GM21360 (cell line): ENCODE results near the gene CYB5R3.

Experiments
- ATAC-seq: cut with Tn5 transposase; IDR thresholded peaks from one replicate; pipeline ENCODE4 v1.9.1; 2021; ENCODE audit warnings: mild to moderate bottlenecking, moderate library complexity; ENCODE audit not compliant: unreplicated experiment

Gene CYB5R3

DNA sequence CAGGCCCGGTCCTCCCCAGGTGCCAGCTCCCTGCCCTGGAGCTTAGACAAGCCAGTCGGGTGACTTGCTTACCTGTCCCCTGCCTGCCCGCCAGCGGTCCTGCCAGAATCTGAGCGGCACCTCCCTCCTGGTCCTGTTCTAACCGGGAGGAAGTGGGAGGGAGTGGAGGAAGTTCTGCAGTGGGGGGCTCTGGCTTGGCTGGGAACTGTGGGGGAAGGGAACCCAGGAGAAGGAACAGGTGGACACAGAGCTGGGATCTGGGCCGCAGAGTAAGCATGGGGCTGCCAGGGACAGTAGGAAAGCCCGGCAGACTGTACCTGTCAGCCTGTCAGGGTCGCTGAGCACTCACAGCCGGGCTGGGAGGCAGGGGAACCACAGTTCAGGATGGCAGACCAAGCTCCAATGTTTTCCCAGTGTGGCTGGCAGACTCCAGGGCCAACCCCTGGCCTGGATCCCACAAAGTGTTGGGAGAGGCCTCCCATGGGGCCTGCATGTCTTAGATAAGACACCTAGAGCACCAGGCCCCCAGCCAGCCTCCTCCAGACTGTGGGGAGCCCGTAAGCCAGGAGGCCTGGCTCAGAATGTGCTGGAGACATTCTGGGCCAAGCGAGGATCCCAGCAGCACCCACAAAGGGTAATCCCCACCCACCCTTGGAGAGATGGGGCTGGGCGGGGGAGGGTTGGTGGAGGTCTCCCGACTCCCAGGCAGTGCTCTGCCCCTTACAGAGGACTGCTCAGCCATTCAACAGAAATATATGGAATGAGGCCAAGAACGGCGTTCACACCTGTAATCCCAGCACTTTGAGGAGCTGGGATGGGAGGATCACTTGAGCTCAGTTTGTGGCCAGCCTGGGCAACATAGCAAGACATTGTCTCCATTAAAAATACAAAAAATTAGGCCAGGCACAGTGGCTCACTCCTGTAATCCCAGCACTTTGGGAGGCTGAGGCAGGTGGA is 2.3 kb downstream of the CYB5R3 start:
- no peak for ATAC-seq

DNA sequence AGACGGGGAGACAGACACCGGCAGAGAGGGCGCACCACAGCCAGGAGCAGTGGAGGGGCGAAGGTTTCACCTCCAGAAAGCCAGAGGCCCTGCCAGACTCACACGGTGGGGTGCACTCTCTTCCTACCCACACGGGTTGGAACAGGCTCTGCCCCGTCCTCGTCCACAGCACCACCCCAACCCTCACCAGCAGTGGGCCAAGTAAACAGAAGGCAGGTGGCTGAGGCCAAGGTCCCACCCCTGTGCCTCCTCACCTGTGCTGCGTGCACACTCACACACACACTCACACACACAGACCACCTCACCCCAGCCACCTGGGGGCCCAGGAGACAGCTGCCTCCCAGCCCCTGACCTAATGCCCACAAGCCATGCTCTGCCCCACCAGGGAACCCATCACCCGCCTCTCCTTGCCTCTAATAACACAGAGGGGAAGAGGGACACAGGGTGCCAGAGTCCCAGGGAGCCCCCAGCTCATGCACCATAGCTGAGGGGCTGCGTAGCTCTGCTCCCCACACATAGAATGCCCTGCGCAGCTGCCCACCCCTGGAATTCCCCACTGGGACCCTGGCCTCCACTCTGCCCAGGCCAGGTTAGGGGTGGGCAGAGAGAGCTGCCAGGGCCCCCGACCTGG is 3.1 kb downstream of the CYB5R3 start:
- ATAC-seq: no peak

DNA sequence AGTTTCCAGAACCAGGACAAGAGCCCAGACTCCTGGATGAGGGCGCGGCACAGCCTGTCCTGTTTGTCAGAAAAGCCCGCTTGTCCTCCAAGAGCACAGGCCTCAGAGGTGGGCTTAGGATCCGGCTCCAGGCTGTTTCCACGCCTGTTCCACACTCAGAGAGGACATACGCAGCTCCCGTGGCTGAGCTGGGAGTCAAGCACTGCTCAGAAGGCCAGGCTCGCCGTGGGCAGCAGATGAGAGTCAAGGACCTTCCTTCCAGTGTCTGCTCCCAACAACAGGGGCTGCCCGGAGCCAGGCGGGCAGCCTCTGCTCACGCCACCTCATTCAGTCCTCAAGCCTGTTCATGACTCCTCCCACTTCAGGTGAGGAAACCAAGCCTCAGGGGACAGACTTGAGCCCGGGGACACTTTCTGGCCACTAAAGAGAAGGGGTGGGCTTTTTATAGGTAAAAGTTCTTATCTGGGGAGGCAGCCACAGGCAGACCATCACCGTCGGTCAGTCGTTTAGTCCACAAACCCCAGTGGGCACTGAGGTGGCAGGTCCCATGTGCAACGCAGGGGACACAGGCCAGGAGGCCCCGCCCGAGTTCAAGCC is 3.8 kb downstream of the CYB5R3 start:
- ATAC-seq: no peak

DNA sequence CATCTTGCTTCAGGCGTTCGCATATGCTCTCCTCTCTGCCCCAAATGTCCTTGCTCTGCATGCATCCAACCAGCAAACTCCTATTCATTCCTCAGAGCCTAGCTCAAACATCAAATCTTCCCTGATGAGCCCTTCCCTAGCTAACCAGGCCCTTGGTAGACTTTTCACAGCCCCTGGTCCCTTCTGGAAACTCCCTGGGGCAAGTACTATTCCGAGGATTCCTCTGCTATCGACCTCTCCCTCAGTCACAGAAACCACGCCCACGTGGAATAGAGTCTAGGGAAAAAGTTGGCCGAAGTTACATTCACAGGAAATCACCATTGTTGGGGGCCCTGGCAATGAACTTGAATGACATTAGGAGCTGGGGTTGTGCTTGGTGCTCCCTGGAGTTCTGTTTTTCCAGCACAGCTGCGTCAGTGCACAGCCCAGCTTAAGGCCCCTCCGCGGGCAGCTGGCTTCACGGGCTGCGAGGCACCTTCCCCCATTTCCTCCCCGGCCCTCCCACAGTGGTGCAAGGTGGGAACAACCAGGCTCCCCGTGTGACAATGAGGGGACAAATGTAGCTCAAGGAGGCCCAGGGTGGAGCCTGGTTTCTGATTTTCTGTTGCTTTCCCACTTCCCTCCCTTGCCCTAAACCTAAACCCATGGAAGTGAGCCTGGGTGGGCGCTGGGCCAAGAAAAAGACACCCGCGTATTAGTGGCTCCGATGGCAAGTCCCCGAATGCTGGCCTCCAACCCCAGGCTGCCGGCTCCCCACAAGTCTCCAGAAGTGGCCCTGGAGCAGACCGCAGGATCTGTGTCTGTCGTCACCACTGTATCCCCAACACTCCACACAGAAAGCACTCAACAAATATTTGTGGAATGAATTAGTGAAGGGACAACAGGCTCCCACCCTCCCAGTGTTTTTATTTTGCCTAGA is 4.5 kb downstream of the CYB5R3 start:
- no peak for ATAC-seq

DNA sequence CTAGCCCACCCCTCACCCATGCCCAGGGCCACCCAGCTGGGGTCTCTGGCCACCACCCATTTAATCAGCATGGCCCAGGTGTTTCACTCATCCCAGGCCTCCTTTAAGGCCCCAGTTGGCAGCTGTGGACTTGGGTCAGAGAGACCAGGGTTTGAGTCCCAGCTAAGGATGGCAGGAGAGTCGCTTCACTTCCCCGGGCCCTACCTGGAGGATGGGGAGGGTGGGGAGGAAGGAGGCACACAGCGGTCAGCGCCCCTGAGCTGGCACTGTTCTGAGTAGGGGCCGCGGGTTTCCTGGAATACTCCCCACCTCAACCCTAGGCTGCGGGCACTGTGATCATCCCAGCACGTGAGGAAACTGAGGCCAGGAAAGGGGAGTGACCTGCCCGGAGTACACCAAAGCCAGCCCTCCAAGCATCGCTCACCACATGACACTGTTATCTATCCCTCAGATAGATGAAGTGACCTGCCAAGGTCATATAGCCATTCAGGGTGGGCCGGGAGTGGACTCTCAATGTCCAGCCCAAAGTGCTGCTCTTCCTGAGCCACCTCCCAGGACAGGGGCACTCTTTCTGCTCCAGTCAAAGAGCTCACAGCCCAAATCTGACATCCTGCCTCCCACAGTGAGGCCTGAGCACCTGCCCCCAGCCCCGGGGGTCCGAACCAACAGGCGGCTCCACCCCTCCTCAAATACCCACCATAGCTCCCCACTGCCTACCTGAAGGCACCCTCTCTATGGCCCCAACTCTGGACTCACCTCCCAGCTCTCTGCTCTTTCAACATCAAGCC is 5.4 kb downstream of the CYB5R3 start:
- ATAC-seq: no peak

DNA sequence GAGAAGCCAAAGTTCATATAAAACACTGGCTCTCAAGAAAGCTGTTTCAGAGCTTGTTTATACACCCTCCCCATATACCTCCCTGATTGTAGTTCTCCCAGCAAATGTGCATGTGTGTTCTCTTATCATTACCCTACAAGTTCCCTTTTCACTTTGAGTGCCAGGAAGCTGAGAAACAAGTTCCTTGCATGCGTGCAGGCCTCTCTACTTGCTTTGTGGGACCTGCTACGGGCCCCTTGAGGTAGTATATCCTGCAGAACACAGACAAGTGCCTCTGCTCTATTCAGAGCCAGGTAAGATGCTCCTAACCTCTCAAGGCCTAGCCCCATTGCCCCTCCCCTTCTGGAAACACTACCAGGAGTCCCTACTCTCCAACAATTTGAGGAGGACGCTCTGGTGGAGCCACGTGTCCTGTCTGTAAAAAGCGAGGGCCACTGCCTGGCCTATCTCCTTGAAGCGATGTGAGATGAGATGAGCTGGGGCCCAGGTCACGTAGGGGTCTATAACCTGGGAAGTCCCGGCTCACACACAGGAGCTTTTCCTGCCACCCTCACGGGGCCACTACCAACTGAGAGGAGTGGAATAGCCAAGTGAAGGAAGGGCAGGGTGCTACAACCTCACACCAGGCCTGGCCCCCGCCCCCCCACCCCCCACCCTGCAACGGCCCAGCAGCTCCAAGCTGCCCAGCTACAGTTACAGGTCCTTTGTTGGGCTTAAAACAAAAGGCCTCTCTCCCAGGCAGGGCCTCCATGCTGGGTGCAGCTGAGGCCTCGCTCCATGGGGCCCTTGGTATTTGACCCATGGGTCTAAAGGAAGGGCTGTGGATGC is 6.2 kb downstream of the CYB5R3 start:
- ATAC-seq: no peak

DNA sequence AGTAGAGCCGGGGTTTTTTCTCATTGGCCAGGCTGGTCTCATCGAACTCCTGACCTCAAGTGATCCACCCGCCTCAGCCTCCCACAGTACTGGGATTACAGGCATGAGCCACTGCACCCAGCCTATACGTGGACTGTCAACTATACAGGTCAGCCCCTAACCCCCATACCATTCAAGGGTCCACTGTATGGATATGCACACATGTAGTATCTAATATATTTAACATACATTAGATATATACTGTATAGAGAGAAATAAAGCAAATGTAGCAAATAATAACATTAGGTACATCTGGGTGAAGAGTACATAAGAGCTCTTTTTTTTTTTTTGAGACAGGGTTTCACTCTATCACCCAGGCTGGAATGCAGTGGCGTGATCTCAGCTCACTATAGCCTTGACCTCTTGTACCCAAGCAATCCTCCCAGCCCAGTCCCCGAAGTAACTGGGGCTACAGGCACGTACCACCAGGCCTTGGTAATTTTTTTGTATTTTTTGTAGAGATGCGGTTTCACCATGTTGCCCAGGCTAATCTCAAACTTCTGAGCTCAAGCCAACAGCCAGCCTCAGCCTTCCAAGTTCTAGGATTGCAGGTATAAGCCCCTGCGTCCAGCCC is 7.3 kb downstream of the CYB5R3 start:
- no peak for ATAC-seq

DNA sequence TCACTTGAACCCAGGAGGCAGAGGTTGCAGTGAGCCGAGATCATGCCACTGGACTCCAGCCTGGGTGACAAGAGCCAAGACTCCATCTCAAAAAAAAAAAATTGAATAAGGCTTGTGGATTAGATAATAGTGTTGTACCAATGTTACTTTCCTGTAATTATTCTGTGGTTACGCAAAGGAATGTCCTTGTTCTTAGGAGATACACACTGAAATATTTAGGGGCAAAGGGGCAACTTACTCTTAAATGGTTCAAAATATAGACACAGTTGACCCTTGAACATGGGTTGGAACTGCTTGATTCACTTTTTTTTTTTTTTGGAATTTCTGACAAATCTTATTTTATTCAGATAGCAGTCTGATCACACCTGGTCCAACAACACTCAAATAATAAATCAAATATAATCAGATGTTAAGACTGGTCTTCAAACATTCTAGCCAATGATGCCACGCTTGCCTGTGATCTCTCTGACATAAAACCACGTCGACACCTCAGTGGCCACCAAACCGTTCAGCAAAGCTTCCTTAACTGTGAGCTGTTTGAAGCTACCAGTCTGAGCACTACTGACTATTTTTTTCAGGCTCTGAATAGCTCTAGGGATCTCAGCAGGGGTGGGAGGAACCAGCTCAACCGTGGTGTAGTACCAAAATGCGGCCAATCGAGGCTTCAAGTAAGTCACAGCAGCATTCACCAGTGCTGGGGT is 9.5 kb downstream of the CYB5R3 start:
- ATAC-seq: no peak

DNA sequence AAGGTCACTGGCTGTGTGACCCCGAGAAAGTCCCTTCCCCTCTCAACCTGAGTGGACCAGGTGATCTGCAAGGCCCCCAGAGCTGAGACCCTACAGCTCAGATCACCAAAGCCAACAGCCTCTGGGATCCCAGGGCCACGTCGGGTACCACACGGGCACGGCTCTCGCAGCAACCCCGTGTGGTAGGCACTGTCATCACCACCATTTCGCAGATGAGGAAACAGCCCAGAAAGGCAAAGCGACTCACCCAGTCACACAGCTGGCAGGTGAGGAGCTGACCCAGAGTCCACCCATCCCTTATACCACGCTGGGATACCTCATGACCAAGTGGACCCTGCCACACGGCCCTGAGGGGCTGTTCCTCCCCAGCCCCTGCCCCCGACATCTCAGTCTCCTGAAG is 11.6 kb downstream of the CYB5R3 start:
- no peak for ATAC-seq

DNA sequence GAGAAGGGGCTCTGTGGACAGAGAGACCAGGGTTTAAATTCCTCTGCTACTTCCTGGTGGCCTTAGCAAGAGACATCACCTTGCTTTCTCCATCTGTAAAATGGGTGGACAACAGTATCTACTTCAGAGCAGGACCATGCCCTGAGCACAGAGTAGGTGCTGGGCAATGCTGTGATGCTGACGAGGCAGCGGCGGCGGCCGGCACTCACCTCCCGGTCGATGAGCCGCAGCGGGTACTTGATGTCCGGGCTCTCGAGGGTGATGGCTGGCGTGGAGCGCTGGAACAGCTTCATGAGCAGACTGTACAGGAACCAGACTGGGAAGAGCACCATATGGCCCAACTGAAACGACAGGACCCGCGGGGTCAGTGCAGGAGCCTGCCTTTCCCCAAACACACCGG is 12.7 kb downstream of the CYB5R3 start:
- no peak for ATAC-seq

DNA sequence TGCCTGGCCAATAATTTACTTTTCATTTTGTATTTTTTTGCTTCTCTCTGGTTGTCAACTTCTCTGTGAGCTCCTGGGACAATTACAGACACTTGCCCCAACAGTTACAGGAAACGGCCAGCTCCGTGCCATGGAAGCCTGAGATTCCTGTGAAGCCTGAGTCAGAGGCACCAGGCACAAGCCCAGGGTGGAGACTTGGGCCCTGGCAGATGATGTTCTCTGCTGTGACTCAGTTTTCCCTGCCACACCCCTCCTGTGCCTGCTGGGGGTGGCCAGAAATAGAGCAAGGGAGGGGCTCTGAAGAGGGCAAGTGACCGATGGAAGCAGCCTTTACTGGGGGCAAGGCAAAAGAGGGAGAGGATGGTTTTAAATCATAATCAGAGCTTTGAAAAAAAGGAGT is 13.7 kb downstream of the CYB5R3 start:
- ATAC-seq: no peak

DNA sequence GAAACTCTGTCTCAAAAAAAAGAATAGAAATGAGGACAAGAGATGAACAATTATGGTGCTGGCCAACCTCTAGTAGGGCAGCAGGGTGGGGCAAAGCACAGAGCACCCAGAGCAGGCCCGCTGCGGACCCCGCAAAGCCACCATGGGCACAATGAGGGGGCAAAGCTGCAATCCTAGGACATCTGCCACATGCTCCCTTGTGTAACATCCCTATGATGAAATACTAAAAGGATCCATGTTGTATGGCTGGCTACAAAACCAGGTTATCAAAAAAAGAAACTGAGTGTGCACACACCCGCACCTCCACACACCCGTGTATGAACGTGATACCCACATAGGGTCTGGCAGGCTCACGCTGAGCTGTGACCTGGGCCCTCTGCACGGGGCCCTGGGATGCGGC is 16.2 kb downstream of the CYB5R3 start:
- no peak for ATAC-seq

DNA sequence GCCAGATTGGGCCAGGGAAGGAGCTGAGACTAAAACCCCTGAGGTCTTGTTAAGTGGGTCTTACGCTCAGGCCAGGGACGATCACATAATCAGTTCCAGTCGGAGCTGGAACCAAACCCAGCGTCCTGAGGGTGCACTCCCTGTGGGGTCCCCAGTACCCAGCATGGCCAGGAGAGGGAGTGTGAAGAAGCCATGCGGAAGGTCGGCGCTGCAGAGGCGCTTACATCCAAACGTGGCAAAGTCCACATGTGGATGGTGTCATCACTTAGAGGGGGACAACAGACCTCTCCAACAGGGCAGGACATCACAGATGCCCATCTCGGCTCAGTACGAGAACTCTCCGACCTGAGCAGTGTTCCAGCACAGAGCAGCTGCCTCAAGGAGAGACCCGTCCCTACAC is 17.1 kb downstream of the CYB5R3 start:
- ATAC-seq: no peak

DNA sequence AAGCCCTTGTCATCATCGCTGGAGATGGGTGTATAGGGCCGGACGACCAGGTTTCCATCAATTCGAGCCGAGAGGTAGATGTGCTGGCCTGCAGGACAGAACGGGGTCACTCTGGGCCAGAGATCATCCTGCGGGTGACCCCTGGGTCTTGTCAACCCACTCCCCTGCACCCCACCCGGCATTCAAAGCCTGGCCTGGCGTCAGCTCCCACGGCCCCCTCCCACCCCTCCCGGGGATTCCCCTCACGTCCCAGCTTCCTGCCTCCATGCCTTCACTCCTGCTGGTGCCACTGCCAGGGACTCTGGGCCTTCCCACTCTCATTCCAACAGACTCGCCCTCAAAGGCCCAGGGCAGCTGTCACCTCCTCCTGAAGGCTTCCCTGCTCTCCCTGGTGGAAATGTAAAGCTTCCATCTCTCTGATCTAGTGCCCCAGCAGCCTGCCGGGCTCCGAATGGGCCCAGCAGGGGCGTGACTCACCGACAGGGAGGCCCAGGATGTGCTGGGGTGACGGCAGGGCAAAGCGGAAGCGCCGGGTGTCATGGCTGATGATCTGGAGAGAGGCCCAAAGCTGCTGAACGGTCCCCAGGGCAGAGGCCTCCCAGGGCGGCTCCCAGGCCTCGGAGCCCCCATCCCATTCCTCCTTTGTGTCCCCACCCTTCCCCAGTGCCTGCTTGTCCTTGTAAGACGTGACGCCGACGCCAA is 18.1 kb downstream of the CYB5R3 start:
- ATAC-seq: no peak

DNA sequence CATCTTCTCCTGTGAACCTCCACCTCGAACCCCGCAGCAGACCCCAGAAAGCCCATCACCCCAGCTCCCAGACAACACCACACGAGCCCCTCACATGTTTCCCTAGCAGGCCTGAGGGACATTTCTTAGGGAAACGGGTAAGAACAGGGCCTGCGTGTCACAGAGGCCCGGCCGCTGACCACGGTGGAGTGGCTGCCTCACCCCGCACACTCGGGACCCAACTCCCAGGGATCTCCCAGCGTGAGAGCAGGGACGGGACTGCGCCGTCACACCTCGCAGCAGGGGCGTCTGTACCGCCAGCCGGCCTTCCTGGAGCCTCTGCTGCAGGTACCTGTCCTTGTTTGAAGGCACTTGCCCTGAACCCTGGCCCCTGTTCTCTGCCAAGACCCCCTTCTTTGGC is 19.0 kb downstream of the CYB5R3 start:
- ATAC-seq: no peak

DNA sequence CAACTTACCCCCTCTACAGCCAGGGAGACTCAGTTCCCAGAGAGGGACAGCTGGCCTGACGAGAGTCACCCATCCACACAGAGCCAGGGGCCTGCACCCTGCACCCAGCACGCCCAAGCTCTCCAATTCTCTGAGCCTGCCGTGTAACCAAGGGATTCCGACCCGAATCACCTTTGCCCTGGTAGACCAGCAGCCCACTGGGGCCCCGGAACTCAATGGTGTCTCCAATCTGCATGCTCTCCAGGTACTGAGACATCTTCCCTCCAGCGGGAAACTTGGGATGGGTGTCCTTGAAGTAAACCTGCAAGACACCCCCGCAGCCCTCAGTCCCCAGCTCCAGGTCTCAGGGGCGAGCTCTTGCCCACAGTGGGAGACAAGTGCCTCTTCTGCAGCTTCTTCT is 21.2 kb downstream of the CYB5R3 start:
- no peak for ATAC-seq

DNA sequence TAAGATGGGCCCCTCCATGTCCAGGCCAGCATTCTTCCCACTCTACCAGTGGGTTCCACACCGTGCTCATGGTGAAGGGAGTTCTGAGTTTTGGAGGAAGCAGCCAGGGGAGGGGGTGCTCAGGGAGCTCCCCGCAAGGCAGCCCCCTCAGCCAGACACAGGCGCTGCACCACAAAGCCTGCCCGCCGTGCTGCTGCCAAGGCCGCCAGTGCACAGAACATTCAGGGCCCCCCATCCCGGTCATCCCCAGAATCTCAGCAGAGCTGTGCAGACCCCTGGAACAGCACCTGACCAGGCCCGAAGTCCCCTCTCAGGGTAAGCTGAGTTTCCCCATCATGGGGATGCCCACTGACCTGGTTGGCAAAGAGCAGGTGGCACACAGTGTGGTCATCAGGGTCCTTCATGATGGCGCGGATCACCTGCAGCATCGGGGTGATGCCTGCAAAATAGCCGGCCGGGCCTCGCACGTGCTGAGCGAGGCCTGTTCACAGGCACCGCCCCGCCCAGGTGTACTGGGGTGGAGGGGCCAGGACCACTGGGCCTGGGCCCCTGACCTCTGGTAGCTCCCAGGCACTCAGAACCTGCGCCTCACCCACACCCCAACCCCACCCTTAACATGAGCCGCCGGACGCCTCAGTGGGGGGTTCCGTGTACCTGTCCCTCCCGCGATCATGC is 22.1 kb downstream of the CYB5R3 start:
- ATAC-seq: no peak
